HepG2 (cell line): ENCODE data around the gene ZNF620. TPM values are rescaled to one million over a fixed set of nuclear protein-coding genes. Genes with fewer than 3 reads are reported as not detected.
A peak's percentile ranks its signal among the peaks of the same experiment; 100 is the strongest.
"Not testable (repeated sequence)": the region's sequence is repeated elsewhere in the genome, so short reads cannot be mapped to it uniquely, and the experiment has no call there.

ENCODE experiments used
- ATAC-seq: fragments of 200-7000 bp; cut with Tn5 transposase; 3 replicates; pipeline ENCODE4 v1.9.1; 2020; ENCODE audit warnings: mild to moderate bottlenecking, moderate library complexity
- BruUV-seq: library from RNA; stranded (reverse); fragments of 400-500 nt; replicated peaks from 2 replicates; lab custom pipeline; 2021; lab: Mats Ljungman, UMichigan
- CTCF ChIA-PET: fragments of 300-600 bp; formaldehyde crosslinking; extraction: SDS; loops from one replicate; lab custom pipeline; 2021; ENCODE audit warnings: low total read pairs, inconsistent platforms, low intra/inter-chr PET ratio; lab: Yijun Ruan, JAX
- POLR2A ChIA-PET: fragments of 350-600 bp; sonication (Branson Sonifier 250); formaldehyde crosslinking; loops from one replicate; lab custom pipeline; 2020; ENCODE audit warnings: antibody characterized with exemption, inconsistent platforms; lab: Yijun Ruan, JAX
- DNase-seq: peaks from one replicate; pipeline ENCODE4 v3.0.0-alpha.2; 2015; ENCODE audit warnings: low spot score
- FAIRE-seq: peaks from 3 replicates; lab custom pipeline; 2011; peaks lifted over from hg19 to GRCh38; lab: Jason Lieb, UNC
- H2AFZ ChIP-seq: one replicate; pipeline ENCODE4 v1.6.1; 2011; ENCODE audit warnings: low read length, inconsistent platforms
- H3K27ac ChIP-seq: fragments of 300-600 bp; 3 replicates; pipeline ENCODE4 v1.8.0; 2011; ENCODE audit warnings: mixed run types, mild to moderate bottlenecking, mixed read lengths, low read length, inconsistent platforms; ENCODE audit not compliant: insufficient read depth; ENCODE audit errors: extremely low read length
- H3K27me3 ChIP-seq, 2 experiments: fragments of 200-600 bp in 1 of 2; 2 replicates in 1 of 2; 3 replicates in 1 of 2; pipeline versions ENCODE4 v1.6.0 to v1.8.0; 2011; ENCODE audit warnings: low read length in 2 of 2, mild to moderate bottlenecking in 2 of 2, moderate library complexity in 2 of 2, inconsistent platforms in 1 of 2; ENCODE audit not compliant: insufficient read depth in 2 of 2, control insufficient read depth in 1 of 2
- H3K36me3 ChIP-seq, 2 experiments: fragments of 200-600 bp in 1 of 2; replicated peaks in 1 of 2; 2 replicates in 1 of 2; 3 replicates in 1 of 2; pipeline versions ENCODE4 v1.5.1 to v1.8.0; 2011; ENCODE audit warnings: low read length in 2 of 2, inconsistent platforms in 1 of 2; ENCODE audit not compliant: insufficient read depth in 2 of 2, control insufficient read depth in 1 of 2
- H3K4me1 ChIP-seq: 2 replicates; pipeline ENCODE4 v1.5.1; 2012; ENCODE audit warnings: low read length, inconsistent platforms; ENCODE audit not compliant: insufficient read depth
- H3K4me2 ChIP-seq: 2 replicates; pipeline ENCODE4 v1.6.0; 2011; ENCODE audit warnings: low read depth, low read length, inconsistent platforms
- H3K4me3 ChIP-seq, 3 experiments: fragments of 200-600 bp in 1 of 3; sonication (generic), shearing (Covaris generic) in 1 of 3; replicated peaks in 1 of 3; 2 replicates each; pipeline ENCODE4 v1.5.1; 2011 to 2016; ENCODE audit warnings: low read length in 3 of 3, inconsistent platforms in 2 of 3, low read depth in 2 of 3, mild to moderate bottlenecking in 2 of 3, control low read depth in 1 of 3, mixed read lengths in 1 of 3; ENCODE audit not compliant: insufficient read depth in 1 of 3
- H3K79me2 ChIP-seq: one replicate; pipeline ENCODE4 v1.6.1; 2011; ENCODE audit warnings: low read length, inconsistent platforms; ENCODE audit not compliant: insufficient read depth
- H3K9ac ChIP-seq: 2 replicates; pipeline ENCODE4 v1.6.0; 2011; ENCODE audit warnings: mild to moderate bottlenecking, low read depth, low read length, inconsistent platforms; ENCODE audit not compliant: insufficient read depth
- H3K9me3 ChIP-seq: 2 replicates; pipeline ENCODE4 v1.5.1; 2012; ENCODE audit warnings: mild to moderate bottlenecking, low read length
- H4K20me1 ChIP-seq: 2 replicates; pipeline ENCODE4 v1.6.0; 2011; ENCODE audit warnings: inconsistent platforms, mild to moderate bottlenecking, low read length, moderate library complexity; ENCODE audit not compliant: insufficient read depth
- KLF6 ChIP-seq: IDR thresholded peaks from 2 replicates; pipeline ENCODE4 v1.8.0; 2016; ENCODE audit warnings: missing biosample characterization, missing genetic modification reagents
- MXD1 ChIP-seq: sonication (generic); formaldehyde crosslinking; IDR thresholded peaks from 2 replicates; pipeline ENCODE4 v1.4.0; 2020; ENCODE audit warnings: mild to moderate bottlenecking, missing genetic modification reagents
- NPAS2 ChIP-seq: sonication (generic); formaldehyde crosslinking; IDR thresholded peaks from 2 replicates; pipeline ENCODE4 v1.8.0; 2022; ENCODE audit warnings: mild to moderate bottlenecking, missing genetic modification reagents, borderline replicate concordance
- POLR2A ChIP-seq, 2 experiments: IDR thresholded peaks; 2 replicates each; pipeline ENCODE4 v1.6.1; 2011; ENCODE audit warnings: low read depth in 2 of 2, low read length in 2 of 2, mild to moderate bottlenecking in 1 of 2, moderate library complexity in 1 of 2; ENCODE audit not compliant: insufficient read depth in 1 of 2
- POLR2AphosphoS5 ChIP-seq: IDR thresholded peaks from 2 replicates; pipeline ENCODE4 v1.6.1; 2012; ENCODE audit warnings: low read depth, low read length
- RAD21 ChIP-seq: fragments of 450-650 bp; formaldehyde crosslinking; IDR thresholded peaks from 2 replicates; pipeline ENCODE4 v1.5.0; 2020; ENCODE audit warnings: mild to moderate bottlenecking
- SSRP1 ChIP-seq: IDR thresholded peaks from 2 replicates; pipeline ENCODE4 v1.6.1; 2016; ENCODE audit warnings: control low read depth
- ZFAT ChIP-seq: sonication (generic); formaldehyde crosslinking; conservative IDR thresholded peaks from 2 replicates; pipeline ENCODE4 v1.8.1; 2023; ENCODE audit warnings: missing genetic modification reagents, inconsistent platforms
- ZNF121 ChIP-seq: sonication (generic); formaldehyde crosslinking; IDR thresholded peaks from 2 replicates; pipeline ENCODE4 v1.5.0; 2020; ENCODE audit warnings: mild to moderate bottlenecking, missing genetic modification reagents
- ZNF629 ChIP-seq: sonication (generic); formaldehyde crosslinking; conservative IDR thresholded peaks from 2 replicates; pipeline ENCODE4 v1.5.0; 2020; ENCODE audit warnings: missing genetic modification reagents
- ZNF891 ChIP-seq: sonication (generic); formaldehyde crosslinking; IDR thresholded peaks from 2 replicates; pipeline ENCODE4 v1.5.0; 2020; ENCODE audit warnings: mild to moderate bottlenecking, missing genetic modification reagents
- WGBS: methylation state at CpG from one replicate; pipeline ENCODE4 v1.1.6; 2017; ENCODE audit warnings: low lambda C conversion rate; 5-methylcytosine and 5-hydroxymethylcytosine counted together
- in situ Hi-C: cut with HindIII; loops from 2 replicates; pipeline ENCODE4 v1.10.0; 2017; ENCODE audit warnings: low pct_unique_long_range_greater_than_20kb; ENCODE audit not compliant: extremely low pct_ligation_motif_present
- intact Hi-C: fragments of 100-400 bp; cut with micrococcal nuclease; formaldehyde crosslinking; loops from one replicate; pipeline ENCODE4 v1.10.0; 2022; ENCODE audit not compliant: unreplicated experiment
- polyA plus RNA-seq, 8 experiments: library from polyadenylated mRNA; depleted of rRNA in 3 of 8; stranded (reverse) in 7 of 8; unstranded in 1 of 8; fragments of >200 nt; fragmentation: Illumina TruSeq in 4 of 8; extraction: Trizol in 4 of 8; gene quantifications; 2 replicates each; pipeline versions ENCODE4 v1.2.1 to v1.2.3, GENCODE V29; 2011 to 2016; ENCODE audit warnings: low read depth in 4 of 8, missing spikeins in 1 of 8, mixed read lengths in 1 of 8; ENCODE audit not compliant: insufficient read depth in 1 of 8
- total RNA-seq, 5 experiments: library from RNA; depleted of rRNA; stranded (reverse); fragments of >200 nt; fragmentation: Illumina TruSeq; extraction: Trizol; gene quantifications; 2 replicates each; pipeline ENCODE4 v1.2.3, GENCODE V29; 2016; ENCODE audit warnings: low read depth in 1 of 5

Gene ZNF620
- total and polyA plus RNA-seq, 2 of the 13 experiments (the other 11 are each of a cell fraction or from before 2014, with no cell fraction given): 2.3 to 12.2 TPM

DNA sequence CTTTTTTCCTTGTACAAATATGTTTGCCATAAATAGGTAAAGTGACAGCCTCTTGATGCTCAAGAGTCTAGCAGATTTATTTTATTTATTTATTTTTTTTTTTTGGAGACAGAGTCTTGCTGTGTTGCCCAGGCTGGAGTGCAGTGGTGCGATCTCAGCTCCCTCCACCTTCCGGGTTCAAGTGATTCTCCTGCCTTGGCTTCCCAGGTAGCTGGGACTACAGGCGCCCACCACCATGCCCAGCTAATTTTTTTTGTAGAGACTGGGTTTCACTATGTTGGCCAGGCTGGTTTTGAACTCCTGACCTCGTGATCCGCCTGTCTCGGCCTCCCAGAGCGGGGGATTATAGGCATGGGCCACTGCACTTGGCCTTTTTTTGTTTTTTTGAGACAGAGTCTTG is 43.0 kb upstream of the ZNF620 start:
- H3K27me3 ChIP-seq, intact Hi-C loops, H3K4me2 ChIP-seq, CTCF ChIA-PET, ATAC-seq, H3K9ac ChIP-seq, H3K9me3 ChIP-seq, BruUV-seq, H3K27ac ChIP-seq, FAIRE-seq, in situ Hi-C loops, DNase-seq, H3K4me3 ChIP-seq, H2AFZ ChIP-seq: not testable (repeated sequence)
- Histone ChIP-seq H3K79me2 (peaks cover 23% of the 10 kb centered on the region), H4K20me1 (peaks cover 21% of the 10 kb centered on the region), H3K36me3 (peaks cover 8 to 36% of the 10 kb centered on the region in 2 experiments), H3K4me1 (peaks cover 31% of the 10 kb centered on the region)
- peak; percentile 57; the same call in 1 of the 2 replicates for TF ChIP-seq ZNF121 (CRISPR knock-in tag)
- POLR2A ChIA-PET: interaction anchor here (3.6 kb wide), 1 partner anchor 43 kb away, joined by 14 read pairs; the partner anchor contains the start of gene ZNF620
- WGBS: 89% methylated on average over 7 of the region's 7 CpGs

- Histone ChIP-seq H3K4me2 (no peak overlapping the region), H3K36me3 (peaks cover 8 to 35% of the 10 kb centered on the region in 2 experiments), H3K27ac (no peak overlapping the region), H3K27me3 (no peaks in the 10 kb centered on the region), H2AFZ (no peak overlapping the region), H3K4me3 (no peak overlapping the region), H3K9me3 (no peaks in the 10 kb centered on the region), H4K20me1 (peaks cover 17% of the 10 kb centered on the region), H3K9ac (no peak overlapping the region), H3K79me2 (peaks cover 15% of the 10 kb centered on the region), H3K4me1 (peaks cover 34% of the 10 kb centered on the region)
- FAIRE-seq (no peak), ATAC-seq (no peak), DNase-seq (no peak)
- TF ChIP-seq ZNF891 (CRISPR knock-in tag): no peak
- no peak for TF ChIP-seq NPAS2
- TF ChIP-seq POLR2A (IDR thresholded peaks at IDR 0.05; ENCODE audit: insufficient read depth in 1 of 2, low read depth in 2 of 2, low read length in 2 of 2): peak in 1 of 2 experiments; percentile 40; a peak in 2 of 4 replicates
- TF ChIP-seq SSRP1 (CRISPR knock-in tag): peak; percentile 69; the same call in 1 of the 2 replicates
- TF ChIP-seq MXD1: no peak
- no peak for TF ChIP-seq KLF6 (CRISPR knock-in tag)
- no peak for TF ChIP-seq ZNF629
- TF ChIP-seq POLR2AphosphoS5: peak; percentile 46; the same call in 1 of the 2 replicates
- TF ChIP-seq ZFAT (CRISPR knock-in tag): no peak
- TF ChIP-seq RAD21 (CRISPR knock-in tag): no peak
- WGBS: 100% methylated on average over 2 of the region's 2 CpGs
- in situ Hi-C loops (no loop called here), intact Hi-C loops (no loop called here)
- ChIA-PET POLR2A (interaction anchor here (0.9 to 3.6 kb wide), 3 partner anchors 10 to 42 kb away, joined by 3 to 14 read pairs (median 4); partner anchors contain the start of genes ZNF619 and ZNF620), CTCF (no interaction called here)
- no TSS peak for BruUV-seq
Measured at GRCh38 chr3:40463579-40463978, 42.3 kb upstream of the ZNF620 start.
